ENCODE results near the gene ANXA6.
A peak's percentile ranks its signal among the peaks of the same experiment; 100 is the strongest.

Gene ANXA6

GRCh38 chr5:151066920-151067319 is 90.7 kb downstream of the ANXA6 start:
- no peak overlapping the region for H3K4me3 ChIP-seq (ENCODE audit: low read depth, low read length)
- in situ Hi-C loops (cut with HindIII; ENCODE audit: low sequenced_read_pairs): no loop called here
- TF ChIP-seq CTCF (IDR thresholded peaks at IDR 0.05; ENCODE audit: low read depth, low read length): no peak
- DNase-seq (ENCODE audit: low read depth, low spot score): no peak

- H3K4me3 ChIP-seq (ENCODE audit: low read depth, low read length): no peak overlapping the region
- no peak for DNase-seq (ENCODE audit: low read depth, low spot score)
- in situ Hi-C loops (cut with HindIII; ENCODE audit: low sequenced_read_pairs): no loop called here
- TF ChIP-seq CTCF (IDR thresholded peaks at IDR 0.05; ENCODE audit: low read depth, low read length): no peak
Observed at GRCh38 chr5:151065609-151066008, 92.0 kb downstream of the ANXA6 start.

GRCh38 chr5:151064916-151065499 is 92.6 kb downstream of the ANXA6 start:
- H3K4me3 ChIP-seq (ENCODE audit: low read depth, low read length): no peak overlapping the region
- DNase-seq (ENCODE audit: low read depth, low spot score): no peak
- no peak for TF ChIP-seq CTCF (IDR thresholded peaks at IDR 0.05; ENCODE audit: low read depth, low read length)
- in situ Hi-C loops (cut with HindIII; ENCODE audit: low sequenced_read_pairs): no loop called here

GRCh38 chr5:151063142-151063989 is 94.2 kb downstream of the ANXA6 start:
- no peak overlapping the region for H3K4me3 ChIP-seq (ENCODE audit: low read depth, low read length)
- in situ Hi-C loops (cut with HindIII; ENCODE audit: low sequenced_read_pairs): no loop called here
- no peak for TF ChIP-seq CTCF (IDR thresholded peaks at IDR 0.05; ENCODE audit: low read depth, low read length)
- peak; percentile 85 for DNase-seq (ENCODE audit: low read depth, low spot score)

GRCh38 chr5:151062405-151063141 is 95.0 kb downstream of the ANXA6 start:
- DNase-seq (ENCODE audit: low read depth, low spot score): no peak
- H3K4me3 ChIP-seq (ENCODE audit: low read depth, low read length): no peak overlapping the region
- in situ Hi-C loops (cut with HindIII; ENCODE audit: low sequenced_read_pairs): no loop called here
- no peak for TF ChIP-seq CTCF (IDR thresholded peaks at IDR 0.05; ENCODE audit: low read depth, low read length)

- no peak overlapping the region for H3K4me3 ChIP-seq (ENCODE audit: low read depth, low read length)
- in situ Hi-C loops (cut with HindIII; ENCODE audit: low sequenced_read_pairs): no loop called here
- no peak for TF ChIP-seq CTCF (IDR thresholded peaks at IDR 0.05; ENCODE audit: low read depth, low read length)
- DNase-seq (ENCODE audit: low read depth, low spot score): no peak
Observed at GRCh38 chr5:151060742-151061141, 96.8 kb downstream of the ANXA6 start.
